Esophagus mucosa (tissue), 1 donor: ENCODE measurements around the gene USP22. TPM values are rescaled to one million over a fixed set of nuclear protein-coding genes. Genes with fewer than 3 reads are reported as not detected.

Experiments
- ATAC-seq: fragments of 200-7000 bp; cut with Tn5 transposase; one replicate; pipeline ENCODE4 v1.9.1; 2020
- total RNA-seq: library from RNA; stranded (reverse); gene quantifications from one replicate; pipeline ENCODE4 v1.2.4, GENCODE V29; 2023
- donor health status: DM: yes; HTN: yes; CAD: no.

The USP22 gene
- total RNA-seq, 1 donor from 2014 or later: 93.8 TPM

DNA sequence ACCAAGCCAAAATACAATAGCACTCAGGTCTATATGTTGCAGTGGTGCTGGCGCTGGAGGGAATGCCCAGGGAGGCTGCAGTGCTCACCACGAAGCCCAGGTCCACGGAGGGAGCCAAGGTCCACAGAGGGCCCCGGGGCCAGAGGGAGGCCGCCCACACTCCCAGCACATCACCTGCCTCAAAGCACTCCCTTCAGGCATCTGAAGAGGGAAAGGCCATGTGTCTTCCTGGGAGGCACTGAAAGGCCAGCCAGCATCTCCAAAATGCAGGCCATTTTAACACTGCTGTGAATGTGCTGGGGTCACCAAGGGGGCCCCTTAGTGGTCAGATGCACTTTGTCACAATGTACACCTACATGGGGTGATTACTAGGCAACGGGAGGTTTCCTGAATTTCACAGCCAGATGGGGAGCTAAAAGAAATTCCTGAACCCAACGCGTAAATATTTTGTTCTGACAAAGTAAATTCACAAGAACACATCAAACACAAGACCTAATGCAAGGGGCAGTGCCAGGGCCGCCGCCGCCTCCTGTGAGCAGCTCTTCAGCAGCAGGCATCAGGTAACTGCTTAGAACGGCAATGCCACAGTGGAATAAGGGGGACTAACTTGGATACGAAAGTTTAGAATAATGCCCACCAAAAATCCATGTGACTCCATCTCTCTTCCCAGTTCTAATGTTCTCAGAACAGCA is 42.8 kb downstream of the USP22 start:
- ATAC-seq: no peak

DNA sequence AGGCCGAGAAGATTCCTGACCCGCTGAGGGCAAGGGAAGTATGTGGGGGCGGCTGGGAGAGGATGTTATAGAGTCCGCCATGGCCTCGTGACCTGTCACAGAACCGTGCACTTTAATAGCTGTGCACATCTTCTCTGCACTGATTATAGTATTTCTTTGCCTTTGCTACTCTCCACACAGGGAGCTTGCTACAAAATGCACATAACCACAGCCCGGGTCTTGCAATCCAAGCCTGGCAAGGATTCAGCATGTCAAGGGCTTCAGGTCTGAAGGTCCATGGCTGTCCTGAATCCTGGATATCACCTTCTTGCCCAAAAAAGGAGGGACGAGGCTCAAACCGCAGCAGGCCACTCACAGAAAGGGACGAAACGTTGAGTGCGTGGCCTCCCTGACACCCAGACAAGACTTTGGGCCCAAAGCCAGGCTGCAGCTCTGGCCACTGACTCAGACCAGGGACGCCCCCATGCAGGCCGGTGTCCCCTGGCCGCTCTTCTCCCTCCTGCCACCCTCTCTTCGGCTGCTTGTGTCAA is 43.7 kb downstream of the USP22 start:
- no peak for ATAC-seq

DNA sequence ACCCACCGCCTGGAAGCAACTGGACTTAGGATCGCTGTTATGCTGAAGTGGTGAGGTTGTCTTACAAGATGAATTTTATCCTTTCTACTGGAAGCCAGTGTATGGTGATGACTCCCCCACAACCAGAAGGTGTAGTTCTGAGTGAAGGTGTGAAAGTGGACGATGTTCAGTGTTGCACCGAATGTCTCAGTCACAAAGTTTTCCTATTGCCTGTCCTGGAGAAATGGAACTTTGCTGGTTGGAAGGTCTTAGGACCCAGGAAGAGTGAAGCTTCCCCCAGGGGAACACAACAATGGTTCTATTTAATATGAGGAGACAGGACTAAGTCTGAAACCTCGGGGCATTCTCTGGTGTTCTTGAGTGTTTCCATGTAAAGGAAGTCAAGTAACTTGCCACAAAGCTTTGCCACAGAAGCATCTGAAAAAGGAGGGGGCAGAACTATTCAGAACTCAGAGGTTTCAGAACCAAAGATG is 44.2 kb downstream of the USP22 start:
- ATAC-seq: no peak

DNA sequence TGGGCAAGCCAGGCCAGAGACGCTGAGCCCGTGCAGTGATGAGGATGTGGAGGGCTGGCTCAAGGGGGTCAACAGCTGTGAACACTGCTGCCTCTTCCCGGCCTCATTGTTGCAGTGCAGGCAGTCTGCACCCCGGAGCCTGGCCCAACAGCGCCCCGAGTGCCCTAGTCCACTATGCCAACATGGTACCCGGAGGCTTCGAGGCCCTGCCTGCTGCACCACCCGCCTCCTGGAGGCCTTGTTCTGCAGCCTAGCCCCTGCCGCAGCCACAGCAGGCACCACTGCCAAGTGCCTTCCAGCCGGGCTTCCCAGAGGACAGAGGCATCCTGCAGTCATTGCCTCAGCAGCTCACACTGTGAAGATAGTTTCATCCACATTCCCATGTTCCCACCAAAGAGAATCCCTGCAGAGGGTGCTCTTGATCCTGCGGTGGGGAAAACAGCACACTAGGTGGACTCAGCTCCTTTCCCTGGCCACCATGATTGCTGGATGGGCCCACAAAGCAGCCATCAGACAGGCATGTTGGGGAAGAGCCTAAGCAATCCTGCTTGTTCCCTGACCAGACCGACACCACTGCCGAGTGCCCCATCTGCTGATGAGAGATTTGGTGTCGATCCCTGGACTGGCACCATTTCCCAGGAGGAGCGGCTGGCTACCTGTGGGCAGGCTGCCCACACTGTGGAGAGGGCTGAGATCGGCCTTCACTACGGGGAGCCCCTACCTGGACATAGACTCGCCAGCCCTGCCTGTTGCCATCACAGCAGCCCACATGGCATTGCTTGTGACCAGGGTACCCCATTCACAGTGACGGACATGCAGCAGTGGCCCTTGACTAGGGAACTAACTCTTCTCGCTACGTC is 44.9 kb downstream of the USP22 start:
- ATAC-seq: no peak

DNA sequence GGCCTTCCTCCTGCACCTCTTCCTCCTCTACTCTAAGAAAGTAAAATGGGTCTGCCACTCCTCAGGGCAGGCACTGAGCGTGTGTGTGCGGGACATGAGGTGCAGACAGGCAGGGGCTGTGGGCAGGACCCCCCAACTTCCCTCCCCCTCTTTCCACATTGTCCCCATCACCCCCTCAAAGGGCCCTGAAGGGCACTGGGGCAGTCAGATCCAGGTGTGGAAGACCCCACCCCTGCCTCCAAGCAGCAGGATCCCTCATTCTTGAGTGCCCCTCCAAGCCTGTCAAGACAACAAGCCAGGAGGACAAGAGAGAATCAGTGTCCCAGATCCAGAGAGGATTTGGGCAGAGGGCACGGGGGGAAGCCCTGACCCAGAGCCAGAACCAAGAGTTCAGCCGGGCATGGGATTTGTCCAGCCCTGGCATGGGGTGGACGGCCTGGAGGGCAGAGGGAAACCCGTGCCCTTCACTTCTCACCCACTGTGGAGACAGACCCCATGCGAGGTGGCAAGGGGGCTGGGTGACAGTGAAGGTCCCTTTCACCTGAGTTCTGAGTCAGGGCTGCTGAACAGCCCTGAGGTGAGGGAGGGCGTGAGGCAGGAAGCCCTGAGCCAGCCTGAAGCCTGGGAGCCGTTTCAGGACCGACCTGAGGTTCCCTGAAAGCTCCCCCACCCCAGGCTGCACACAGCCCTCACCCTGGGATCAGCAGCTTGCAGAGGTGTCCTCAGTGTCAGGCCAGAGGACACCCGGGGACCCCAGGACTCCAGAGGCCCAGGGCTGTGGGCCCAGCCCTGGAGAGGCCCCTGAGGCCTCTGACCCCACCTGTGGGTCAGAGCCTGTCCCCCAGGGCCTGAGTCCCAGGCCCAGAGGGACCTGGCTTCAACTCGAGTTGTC is 45.8 kb downstream of the USP22 start:
- ATAC-seq: no peak

DNA sequence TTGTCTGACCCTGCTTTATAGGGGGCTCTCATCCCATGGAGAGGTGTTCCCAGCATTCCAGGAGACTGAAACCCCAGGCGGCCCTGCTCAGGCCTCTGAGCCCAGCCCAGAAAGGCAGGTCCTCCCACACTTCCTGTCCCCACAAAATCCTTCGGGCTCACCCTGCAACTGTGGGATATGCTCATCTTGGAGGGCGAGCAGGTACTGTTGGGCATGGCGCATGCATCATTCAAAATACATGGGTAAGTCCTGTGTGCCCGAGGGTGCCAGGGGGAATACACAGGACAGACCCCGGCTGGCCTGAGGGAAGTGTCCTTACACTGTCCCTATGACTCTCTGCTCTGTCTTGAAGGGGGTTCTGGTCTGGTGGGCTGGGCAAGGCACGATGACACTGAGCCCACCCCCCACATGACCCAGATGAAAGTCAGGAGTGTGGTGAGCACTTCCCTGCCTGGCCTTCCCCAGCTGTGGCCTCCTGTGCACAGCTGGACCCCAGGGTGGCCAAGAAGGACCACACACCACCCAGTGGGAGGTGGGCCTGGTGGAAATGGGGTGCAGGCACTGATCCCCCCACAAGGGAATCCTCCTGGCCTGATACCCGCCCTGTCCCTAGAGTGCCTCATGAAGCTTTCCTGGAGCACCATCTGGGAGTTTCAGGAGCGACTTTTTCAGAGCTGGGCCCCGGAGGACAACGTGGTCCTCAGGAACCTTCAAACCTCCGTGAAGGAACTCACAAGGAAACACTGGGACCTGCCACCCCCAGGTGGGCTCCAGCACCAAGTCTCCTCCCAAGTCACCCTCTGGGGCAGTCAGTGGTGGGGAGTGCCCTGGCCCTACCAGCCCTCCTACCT is 46.7 kb downstream of the USP22 start:
- ATAC-seq: no peak

DNA sequence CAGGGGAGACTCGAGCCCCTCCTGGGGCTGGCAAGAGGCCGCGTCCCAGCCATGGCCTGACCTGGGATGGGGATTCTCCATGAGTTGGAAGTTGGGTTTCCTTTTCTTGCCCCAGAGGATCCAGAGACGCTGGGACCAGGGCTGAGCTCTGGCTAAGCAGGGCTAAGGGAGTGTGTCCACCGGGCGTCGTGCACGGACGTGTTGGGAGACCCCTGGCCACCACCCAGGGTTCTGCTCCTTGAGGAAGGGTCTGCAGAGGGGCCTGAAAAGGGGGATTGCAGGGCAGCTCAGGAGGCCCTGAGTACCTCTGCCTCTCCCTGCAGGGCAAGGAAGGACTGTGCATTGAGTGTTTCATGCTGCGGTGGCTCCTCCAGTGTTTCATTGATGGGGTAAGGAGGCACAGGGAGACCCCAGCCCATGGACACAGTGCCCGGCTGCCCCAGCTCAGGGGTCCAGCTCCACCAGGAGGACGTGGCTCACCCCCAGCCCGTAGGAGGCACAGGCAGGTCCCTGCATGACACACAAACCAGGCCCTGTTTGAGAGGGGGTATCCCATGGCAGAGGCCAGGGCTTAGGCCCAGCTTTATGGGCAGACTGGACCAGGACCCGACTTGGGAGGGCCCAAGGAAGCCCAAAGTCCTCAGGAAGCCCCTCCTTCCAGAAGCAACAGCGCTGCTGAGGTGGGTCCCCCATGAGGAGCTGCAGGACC is 47.5 kb downstream of the USP22 start:
- no peak for ATAC-seq

DNA sequence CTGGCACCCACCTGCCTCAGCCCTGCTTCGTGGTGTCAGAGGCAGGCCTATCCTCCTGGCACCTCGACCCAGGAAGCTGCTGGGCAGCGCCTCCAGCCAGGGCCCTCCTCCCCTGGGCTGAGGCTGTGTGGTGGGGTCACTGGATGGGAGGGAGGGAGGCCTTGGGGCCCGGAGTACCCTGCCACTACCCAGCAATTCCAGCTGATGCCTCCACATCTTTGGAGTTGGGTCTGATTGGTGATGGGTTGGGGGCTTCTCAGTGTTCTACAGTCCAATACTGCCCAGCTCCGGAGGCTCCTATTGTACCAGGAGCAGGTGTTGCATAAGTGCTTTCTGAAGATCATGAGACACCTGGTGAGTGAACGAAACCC is 48.0 kb downstream of the USP22 start:
- no peak for ATAC-seq

DNA sequence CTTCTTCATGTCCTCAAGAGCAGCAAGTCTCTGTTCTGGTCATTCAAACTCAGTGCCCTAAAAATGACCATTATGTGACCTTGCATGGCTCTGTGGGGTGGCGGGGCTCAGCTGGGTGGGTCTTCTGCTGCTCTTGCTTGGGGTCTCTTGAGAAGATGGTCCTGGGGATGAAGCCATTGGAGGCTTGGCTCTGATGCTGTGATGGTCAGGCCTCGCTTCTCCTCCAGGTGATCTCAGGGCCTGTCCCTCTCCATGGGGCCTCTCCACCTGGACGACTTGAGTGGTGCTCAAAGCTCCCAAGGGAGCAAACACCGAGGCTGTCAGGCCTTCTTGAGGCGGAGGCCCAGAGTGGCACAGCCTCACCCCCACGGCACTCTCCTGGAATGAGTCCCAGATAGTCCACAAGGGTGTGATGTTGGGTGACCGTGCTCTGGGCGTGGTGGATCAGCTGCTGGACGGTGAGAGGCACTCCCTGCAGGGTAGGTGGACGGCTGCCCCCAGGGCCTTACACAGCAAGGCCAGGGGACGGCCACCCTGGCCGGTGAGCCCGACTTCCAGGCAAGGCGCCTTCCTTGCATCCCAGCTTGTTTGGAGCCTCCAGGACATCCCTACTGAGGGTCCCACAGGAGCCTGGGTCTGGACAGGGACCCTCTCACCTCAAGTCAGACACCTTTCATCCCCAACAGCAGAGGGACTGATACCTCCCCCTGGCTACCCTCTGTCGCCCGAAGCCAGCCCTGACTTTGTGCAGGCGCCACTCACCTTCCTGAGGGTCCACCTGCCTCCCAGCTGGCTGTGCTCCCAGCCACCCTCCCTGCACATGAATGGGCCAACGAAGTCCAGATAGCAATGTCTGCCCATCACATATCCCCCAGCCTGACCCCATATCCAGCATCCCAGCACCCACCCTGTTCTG is 48.7 kb downstream of the USP22 start:
- ATAC-seq: no peak

DNA sequence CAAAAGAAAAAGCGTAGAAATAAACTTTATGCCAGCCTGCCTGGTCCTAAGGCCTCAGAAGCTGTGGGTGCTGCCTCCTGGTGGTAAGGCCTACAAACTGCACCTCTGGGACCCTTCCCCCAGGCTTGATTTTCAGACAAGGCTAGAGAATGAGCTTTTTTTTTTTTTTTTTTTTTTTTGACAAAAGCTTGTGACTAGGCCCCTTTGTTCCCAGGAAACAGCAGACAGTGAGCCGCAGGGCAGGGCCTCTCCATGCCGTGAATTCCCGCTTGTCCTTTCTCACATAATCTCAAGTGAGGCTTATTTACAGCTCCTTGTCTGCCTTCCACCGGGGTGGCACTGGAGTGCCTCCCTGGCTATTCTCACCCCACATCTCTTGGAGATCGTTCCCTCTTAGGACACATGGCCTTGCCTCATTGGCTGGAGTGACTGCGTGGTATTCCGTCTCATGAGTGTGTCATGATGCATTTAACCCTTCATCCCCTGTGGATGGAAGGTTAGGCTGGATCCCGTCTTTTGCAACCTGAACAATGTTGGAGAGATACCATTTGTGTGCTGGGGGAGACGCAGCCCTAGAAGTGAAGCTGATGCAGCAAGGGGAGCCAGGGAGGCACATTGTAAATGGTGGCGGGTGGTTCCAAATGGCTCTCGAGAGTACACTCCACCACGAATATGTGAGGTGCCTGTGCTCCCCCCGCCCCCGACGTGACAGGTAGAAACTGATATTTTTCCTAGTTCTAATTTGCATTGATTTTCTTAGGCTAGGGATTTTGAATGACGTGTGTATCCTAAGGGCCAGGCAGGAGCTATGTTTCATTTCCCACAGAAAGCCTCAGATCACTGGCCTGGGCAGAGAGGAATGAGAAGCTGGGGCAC is 49.6 kb downstream of the USP22 start:
- ATAC-seq: peak; percentile 52

DNA sequence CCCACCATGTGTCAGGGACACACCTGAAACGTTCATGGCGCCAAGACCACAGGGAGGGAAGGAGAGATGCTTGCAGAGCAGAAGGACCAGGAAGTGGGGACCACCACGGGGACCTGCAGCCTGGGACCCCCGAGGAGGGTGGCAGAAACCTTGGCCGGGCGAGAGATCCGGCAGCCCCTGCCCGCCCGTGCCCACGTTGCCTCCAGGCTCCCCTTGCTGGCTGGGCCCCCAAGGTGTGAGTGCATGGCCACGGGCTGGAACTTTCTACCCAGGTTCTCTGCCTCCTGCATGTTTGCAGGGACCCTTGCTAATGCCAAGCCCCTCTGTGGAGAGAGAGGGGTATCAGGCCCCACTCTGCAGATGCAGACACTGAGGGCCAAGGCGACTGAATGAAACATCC is 50.4 kb downstream of the USP22 start:
- ATAC-seq: no peak

DNA sequence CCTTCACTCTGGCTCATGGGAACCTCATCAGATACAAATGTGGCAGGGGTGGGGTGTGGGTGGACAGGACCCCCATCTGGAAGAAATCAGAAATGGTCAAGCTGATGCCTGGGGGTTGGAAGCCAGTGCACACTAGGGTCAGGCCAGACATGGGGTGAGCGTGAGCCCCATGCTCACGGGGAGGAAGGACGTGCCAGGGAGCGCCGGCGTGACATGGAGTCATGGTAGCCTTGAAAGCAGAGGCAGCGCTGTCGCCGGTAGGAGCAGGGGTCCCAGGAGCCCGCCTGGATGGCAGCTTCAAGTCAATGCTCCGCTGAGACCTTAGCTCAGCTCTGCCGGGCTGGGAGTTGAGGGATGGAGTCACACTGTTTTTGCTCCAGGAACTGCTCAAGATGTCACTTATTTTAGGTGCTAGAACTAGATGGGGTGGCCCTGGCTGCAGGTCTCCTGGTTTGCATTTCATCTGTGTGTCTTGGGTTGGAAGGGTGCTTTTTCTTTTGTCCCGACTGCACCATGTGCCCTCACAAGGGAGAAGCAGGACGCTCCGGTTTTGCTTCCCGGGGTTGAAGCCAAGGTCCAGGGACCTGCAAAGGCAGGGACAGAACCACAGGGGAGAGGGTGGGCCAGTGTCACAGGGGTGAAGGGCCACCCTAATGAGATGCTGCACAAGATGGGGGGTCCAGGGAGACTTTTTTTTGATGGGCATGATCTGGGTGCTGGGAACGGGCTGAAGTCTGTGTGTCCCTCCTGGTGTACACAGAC is 51.4 kb downstream of the USP22 start:
- ATAC-seq: no peak

DNA sequence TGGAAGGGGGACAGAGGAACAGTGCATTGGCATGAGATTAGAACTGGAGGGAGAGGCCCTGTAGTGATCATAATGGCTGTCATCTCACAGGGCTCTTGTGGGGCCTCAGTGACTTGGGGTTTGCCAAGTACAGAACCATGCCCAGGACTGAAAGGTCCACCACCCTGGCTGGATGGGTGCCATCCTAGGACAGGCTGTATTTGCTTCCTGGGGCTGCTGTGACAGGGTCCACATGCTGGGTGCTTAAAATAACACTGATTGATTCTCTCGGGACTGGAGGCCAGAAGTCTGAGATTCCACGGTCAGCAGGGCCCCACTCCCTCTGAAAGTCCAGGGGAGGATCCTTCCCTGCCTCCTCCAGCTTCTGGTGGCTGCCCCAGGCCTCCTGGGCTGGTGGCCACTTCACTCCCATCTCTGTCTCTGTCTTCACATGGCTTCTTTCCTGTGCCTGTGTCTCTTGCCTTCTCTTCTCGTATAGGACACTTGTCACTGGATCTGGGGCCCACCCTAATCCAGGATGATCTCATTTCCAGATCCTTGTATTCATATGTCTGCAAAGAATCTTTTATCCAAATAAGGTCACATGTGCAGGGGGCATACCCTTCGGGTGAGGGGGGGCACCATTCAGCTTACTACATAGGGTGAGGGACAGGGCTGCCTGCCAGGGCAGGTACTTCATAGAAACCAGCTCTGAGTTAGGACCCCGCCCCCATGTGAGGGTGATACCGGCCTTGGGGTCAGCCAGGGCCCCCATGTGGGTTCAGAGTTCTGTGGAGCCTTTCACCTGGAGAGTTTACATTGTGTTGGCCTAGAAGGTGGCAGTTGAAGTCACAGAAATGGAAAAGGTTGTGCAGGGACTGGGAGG is 52.6 kb downstream of the USP22 start:
- no peak for ATAC-seq

DNA sequence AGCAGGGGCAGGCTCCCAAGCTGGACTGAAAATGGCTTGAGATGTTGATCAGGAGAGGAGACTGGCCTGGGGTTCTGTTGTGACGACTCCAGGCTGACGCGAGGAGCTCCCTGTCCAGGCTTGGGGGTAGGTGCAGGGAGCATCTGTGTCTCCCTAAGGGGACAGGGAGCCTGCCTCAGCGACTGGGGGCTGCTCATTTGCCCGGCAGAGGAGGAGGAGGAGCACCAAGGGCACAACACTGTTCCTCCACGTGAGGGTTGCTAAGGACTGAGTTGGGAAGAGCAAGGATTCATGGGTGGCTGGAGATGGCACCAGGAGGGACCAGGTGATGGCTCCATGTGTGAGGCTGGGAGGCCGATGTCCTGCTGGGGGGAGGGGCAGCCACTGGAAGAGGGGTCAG is 53.3 kb downstream of the USP22 start:
- no peak for ATAC-seq

DNA sequence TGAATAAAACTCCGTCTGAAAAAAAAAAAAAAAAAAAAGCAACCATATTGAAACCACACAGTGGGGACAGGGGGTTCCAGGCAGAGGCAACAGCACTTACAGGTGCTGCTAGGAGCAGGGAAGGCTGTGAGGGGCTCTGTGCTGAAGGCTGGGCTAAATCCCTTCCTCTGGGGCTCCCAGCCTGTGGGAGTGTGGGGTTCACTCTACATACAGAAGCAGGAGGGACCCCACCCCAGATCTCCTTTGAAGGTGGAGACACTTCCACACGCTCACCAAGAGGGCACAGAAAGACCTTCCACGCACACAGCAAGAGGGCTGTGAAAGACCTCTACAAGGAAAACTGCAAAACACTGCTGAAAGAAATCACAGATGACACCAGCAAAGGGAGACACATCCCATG is 53.9 kb downstream of the USP22 start:
- ATAC-seq: no peak

DNA sequence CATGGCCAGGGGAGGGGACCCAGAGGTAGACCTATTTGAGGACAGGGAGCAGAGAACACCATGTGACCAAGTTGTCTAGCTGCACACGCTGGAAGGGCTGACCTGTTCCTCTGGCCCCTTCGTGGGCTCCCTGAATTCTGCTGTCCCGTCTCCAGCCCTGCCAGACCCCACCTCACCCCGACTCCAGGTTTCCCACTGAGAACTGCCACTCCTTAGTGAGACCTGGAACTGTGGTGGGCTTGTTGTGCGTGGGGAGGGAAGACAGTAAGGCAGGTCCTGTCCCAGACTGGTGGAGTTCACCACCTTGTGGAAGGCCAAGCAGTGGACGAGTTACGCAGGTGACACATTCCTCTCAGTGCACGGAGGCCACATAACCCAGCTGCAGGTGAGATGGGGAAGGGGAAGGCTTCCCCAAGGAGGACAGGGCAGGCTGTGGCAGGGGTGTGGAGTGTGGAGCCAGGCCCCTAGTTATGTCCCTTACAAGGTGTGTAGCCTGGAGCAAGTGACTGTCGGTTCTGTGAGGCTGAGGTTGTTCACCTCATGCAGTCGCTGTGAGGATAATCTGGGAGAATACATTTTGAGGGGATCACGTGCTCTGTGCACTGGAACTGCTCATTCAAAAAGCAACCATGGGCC is 54.7 kb downstream of the USP22 start:
- ATAC-seq: no peak

DNA sequence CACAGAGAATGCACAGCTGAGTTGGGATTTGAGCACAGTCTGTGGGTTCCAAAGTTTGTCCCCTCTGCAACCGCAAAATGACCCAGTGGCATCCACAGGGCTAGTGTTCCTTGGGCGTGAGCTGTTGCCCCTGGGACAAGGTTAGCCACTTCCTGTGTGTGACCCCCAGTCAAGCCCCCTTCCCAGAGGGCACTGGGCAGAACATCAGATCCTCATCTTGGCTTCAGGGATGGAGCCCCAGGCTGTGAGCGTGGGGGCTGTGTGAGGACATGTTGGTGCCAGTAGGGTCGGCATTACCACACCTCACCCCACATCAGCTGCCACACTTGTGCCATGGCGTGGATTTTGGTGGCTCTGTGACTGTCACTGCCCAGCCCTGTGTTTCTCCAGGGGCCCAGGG is 55.3 kb downstream of the USP22 start:
- ATAC-seq: peak; percentile 14
